OCI-LY7 (cell line): Measurements from ENCODE around the gene INSYN2B. TPM values are rescaled to one million over a fixed set of nuclear protein-coding genes. Genes with fewer than 3 reads are reported as not detected.

Source experiments
- BruUV-seq: library from RNA; stranded (reverse); fragments of 400-500 nt; replicated peaks from 2 replicates; lab custom pipeline; 2021; lab: Mats Ljungman, UMichigan
- CTCF ChIA-PET: fragments of 300-600 bp; sonication (Branson Sonifier 250); formaldehyde crosslinking; loops from one replicate; lab custom pipeline; 2022; ENCODE audit warnings: antibody characterized with exemption; ENCODE audit not compliant: unreplicated experiment; lab: Charles Lee
- POLR2A ChIA-PET: fragments of 300-600 bp; sonication (Branson Sonifier 250); formaldehyde crosslinking; loops from one replicate; lab custom pipeline; 2022; ENCODE audit warnings: antibody characterized with exemption; lab: Charles Lee
- DNase-seq: peaks from one replicate; pipeline ENCODE4 v3.0.0-alpha.2; 2015; ENCODE audit warnings: low spot score
- H2AFZ ChIP-seq: fragments of 200-600 bp; sonication (generic), shearing (Covaris generic); 2 replicates; pipeline ENCODE4 v1.6.1; 2014; ENCODE audit warnings: mild to moderate bottlenecking, antibody characterized with exemption, low read length, moderate library complexity
- H3K27ac ChIP-seq: fragments of 200-600 bp; sonication (generic); 2 replicates; pipeline ENCODE4 v1.5.1; 2014; ENCODE audit warnings: mixed run types, low read depth, mild to moderate bottlenecking, moderate library complexity, low read length, inconsistent platforms; ENCODE audit not compliant: poor library complexity, severe bottlenecking
- H3K36me3 ChIP-seq: fragments of 200-600 bp; sonication (generic); 2 replicates; pipeline ENCODE4 v1.6.1; 2014; ENCODE audit warnings: mild to moderate bottlenecking, antibody characterized with exemption, low read length, moderate library complexity, mixed read lengths; ENCODE audit not compliant: insufficient read depth
- H3K4me1 ChIP-seq: fragments of 200-600 bp; sonication (generic); 2 replicates; pipeline ENCODE4 v1.5.1; 2014; ENCODE audit warnings: mild to moderate bottlenecking, low read length; ENCODE audit not compliant: insufficient read depth, poor library complexity, severe bottlenecking
- H3K4me2 ChIP-seq: fragments of 200-600 bp; sonication (generic); 2 replicates; pipeline ENCODE4 v1.6.1; 2014; ENCODE audit warnings: mild to moderate bottlenecking, low read length
- H3K4me3 ChIP-seq: fragments of 200-600 bp; sonication (generic); 2 replicates; pipeline ENCODE4 v1.5.1; 2014; ENCODE audit warnings: mild to moderate bottlenecking, low read depth, low read length; ENCODE audit not compliant: poor library complexity, severe bottlenecking
- H3K79me2 ChIP-seq: fragments of 200-600 bp; sonication (generic); 2 replicates; pipeline ENCODE4 v1.6.1; 2016; ENCODE audit warnings: low read depth, mild to moderate bottlenecking, low read length, moderate library complexity, mixed read lengths; ENCODE audit not compliant: insufficient read depth
- H3K9me2 ChIP-seq: fragments of 200-600 bp; sonication (generic); 2 replicates; pipeline ENCODE4 v1.6.1; 2016; ENCODE audit warnings: mild to moderate bottlenecking, low read length, mixed read lengths; ENCODE audit not compliant: insufficient read depth
- H3K9me3 ChIP-seq: fragments of 200-600 bp; sonication (generic); 2 replicates; pipeline ENCODE4 v1.6.1; 2014; ENCODE audit warnings: mild to moderate bottlenecking, mixed run types, low read length, mixed read lengths
- H4K20me1 ChIP-seq: fragments of 200-600 bp; sonication (generic); 2 replicates; pipeline ENCODE4 v1.6.1; 2014; ENCODE audit warnings: mild to moderate bottlenecking, antibody characterized with exemption, low read length, moderate library complexity, mixed read lengths; ENCODE audit not compliant: insufficient read depth
- EZH2phosphoT487 ChIP-seq: fragments of 200-600 bp; sonication (generic); IDR thresholded peaks from 2 replicates; pipeline ENCODE4 v1.6.1; 2018; ENCODE audit warnings: low read depth, borderline replicate concordance, mild to moderate bottlenecking, mixed run types, antibody characterized with exemption, low read length, moderate library complexity, mixed read lengths
- intact Hi-C: fragments of 100-400 bp; cut with micrococcal nuclease; formaldehyde crosslinking; loops from one replicate; pipeline ENCODE4 v1.10.0; 2022; ENCODE audit not compliant: unreplicated experiment
- total RNA-seq, 2 experiments: library from RNA; depleted of rRNA in 1 of 2; stranded (reverse); fragments of >200 nt in 1 of 2; shearing (Covaris generic) in 1 of 2; gene quantifications; 2 replicates each; pipeline ENCODE4 v1.2.3, GENCODE V29; 2014 to 2022
- TF ChIP-seq, protein P1 (sequence below): fragments of 200-600 bp; sonication (generic); conservative IDR thresholded peaks from 2 replicates; pipeline ENCODE4 v1.5.1; 2014; ENCODE audit warnings: mild to moderate bottlenecking, antibody characterized with exemption, low read length, moderate library complexity, mixed read lengths

INSYN2B gene
- total RNA-seq, 2 experiments from 2014 or later, result not detected

GRCh38 chr5:169840405-169840804, 139.9 kb downstream of the INSYN2B start:
- H3K36me3 ChIP-seq, result peaks cover 67% of the 10 kb centered on the region
- H3K9me3 ChIP-seq, result no peaks in the 10 kb centered on the region
- no peak overlapping the region for H3K4me3 ChIP-seq
- intact Hi-C loops, result no loop called here
- H3K4me1 ChIP-seq, result no peaks in the 10 kb centered on the region
- no peak overlapping the region for H3K4me2 ChIP-seq
- no peak for DNase-seq
- H4K20me1 ChIP-seq, result no peaks in the 10 kb centered on the region
- no peak for TF ChIP-seq EZH2phosphoT487
- TF ChIP-seq, protein P1, sequence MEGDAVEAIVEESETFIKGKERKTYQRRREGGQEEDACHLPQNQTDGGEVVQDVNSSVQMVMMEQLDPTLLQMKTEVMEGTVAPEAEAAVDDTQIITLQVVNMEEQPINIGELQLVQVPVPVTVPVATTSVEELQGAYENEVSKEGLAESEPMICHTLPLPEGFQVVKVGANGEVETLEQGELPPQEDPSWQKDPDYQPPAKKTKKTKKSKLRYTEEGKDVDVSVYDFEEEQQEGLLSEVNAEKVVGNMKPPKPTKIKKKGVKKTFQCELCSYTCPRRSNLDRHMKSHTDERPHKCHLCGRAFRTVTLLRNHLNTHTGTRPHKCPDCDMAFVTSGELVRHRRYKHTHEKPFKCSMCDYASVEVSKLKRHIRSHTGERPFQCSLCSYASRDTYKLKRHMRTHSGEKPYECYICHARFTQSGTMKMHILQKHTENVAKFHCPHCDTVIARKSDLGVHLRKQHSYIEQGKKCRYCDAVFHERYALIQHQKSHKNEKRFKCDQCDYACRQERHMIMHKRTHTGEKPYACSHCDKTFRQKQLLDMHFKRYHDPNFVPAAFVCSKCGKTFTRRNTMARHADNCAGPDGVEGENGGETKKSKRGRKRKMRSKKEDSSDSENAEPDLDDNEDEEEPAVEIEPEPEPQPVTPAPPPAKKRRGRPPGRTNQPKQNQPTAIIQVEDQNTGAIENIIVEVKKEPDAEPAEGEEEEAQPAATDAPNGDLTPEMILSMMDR, result no peak
- no peak overlapping the region for H3K27ac ChIP-seq
- BruUV-seq, result no TSS peak
- H3K9me2 ChIP-seq, result no peaks in the 10 kb centered on the region
- ChIA-PET CTCF (interaction anchor here (0.6 kb wide), 1 partner anchor 181 kb away, joined by 3 read pairs; no protein-coding TSS in a partner anchor), POLR2A (no interaction called here)
- H3K79me2 ChIP-seq, result no peaks in the 10 kb centered on the region
- no peak overlapping the region for H2AFZ ChIP-seq

DNA sequence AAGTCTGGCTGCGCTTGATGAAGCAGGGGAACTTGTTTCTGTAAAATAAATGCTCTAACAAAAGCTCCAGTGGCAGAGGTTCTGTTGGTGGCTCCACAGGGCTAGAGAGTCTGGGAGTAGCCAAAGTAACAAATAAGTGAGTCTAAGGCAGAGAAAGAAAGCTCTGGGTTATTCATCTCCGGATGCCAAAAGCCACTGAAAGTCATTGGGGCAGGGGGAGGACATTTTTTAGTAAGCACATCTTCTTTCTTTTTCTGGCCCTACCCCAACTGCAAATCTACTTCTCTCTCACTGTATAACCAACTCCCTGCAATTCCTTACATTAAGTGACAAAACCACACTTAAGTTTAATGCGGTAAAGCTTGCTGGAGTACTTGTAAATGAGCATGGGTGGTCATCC, 141.6 kb downstream of the INSYN2B start:
- H3K79me2 ChIP-seq, result no peaks in the 10 kb centered on the region
- H3K36me3 ChIP-seq, result peaks cover 50% of the 10 kb centered on the region
- no peaks in the 10 kb centered on the region for H3K4me1 ChIP-seq
- CTCF ChIA-PET, result no interaction called here
- H2AFZ ChIP-seq, result no peak overlapping the region
- intact Hi-C loops, result no loop called here
- BruUV-seq, result no TSS peak
- no peak for TF ChIP-seq EZH2phosphoT487
- H3K4me2 ChIP-seq, result no peak overlapping the region
- no peak for DNase-seq
- no peaks in the 10 kb centered on the region for H3K9me3 ChIP-seq
- H3K9me2 ChIP-seq, result no peaks in the 10 kb centered on the region
- H3K27ac ChIP-seq, result no peak overlapping the region
- POLR2A ChIA-PET, result interaction anchor here (1.0 kb wide), 1 partner anchor 9 kb away, joined by 3 read pairs; no protein-coding TSS in a partner anchor
- no peaks in the 10 kb centered on the region for H4K20me1 ChIP-seq
- H3K4me3 ChIP-seq, result no peak overlapping the region

DNA sequence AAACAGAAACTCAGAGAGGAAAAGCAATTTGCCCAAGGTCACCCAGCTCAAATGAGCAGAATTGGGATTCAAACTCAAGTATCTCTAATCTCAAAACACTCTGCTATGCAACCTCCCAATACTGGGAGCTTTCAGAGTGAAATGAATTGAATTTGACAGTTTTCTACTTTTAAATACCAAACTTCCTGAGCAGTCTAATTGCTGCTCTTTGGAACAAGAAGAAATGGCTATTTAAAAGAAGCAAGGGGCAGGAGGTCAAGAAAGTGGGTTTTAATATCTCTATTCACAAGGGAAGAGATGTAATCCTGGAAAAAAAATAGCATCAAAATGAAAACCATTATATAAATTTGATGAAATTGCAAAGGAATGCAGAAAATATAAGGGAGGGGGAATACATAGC, 142.6 kb downstream of the INSYN2B start:
- ChIA-PET POLR2A (no interaction called here), CTCF (interaction anchor here (0.5 kb wide), 1 partner anchor 28 kb away, joined by 7 read pairs; no protein-coding TSS in a partner anchor)
- no peak overlapping the region for H3K4me2 ChIP-seq
- no peak for DNase-seq
- intact Hi-C loops, result no loop called here
- H3K4me1 ChIP-seq, result no peaks in the 10 kb centered on the region
- H3K4me3 ChIP-seq, result no peak overlapping the region
- H2AFZ ChIP-seq, result no peak overlapping the region
- H3K79me2 ChIP-seq, result no peaks in the 10 kb centered on the region
- H3K9me2 ChIP-seq, result no peaks in the 10 kb centered on the region
- H3K9me3 ChIP-seq, result no peaks in the 10 kb centered on the region
- TF ChIP-seq, protein P1, result no peak
- TF ChIP-seq EZH2phosphoT487, result no peak
- H4K20me1 ChIP-seq, result no peaks in the 10 kb centered on the region
- H3K27ac ChIP-seq, result no peak overlapping the region
- no TSS peak for BruUV-seq
- H3K36me3 ChIP-seq, result peaks cover 43% of the 10 kb centered on the region
